LNCaP clone FGC (cell line): ENCODE data around the gene MMUT.
A peak's percentile ranks its signal among the peaks of the same experiment; 100 is the strongest.
"Not testable (repeated sequence)": the region's sequence is repeated elsewhere in the genome, so short reads cannot be mapped to it uniquely, and the experiment has no call there.

Experiments
- DNase-seq: peaks from one replicate; pipeline ENCODE4 v3.0.0-alpha.2; 2011; ENCODE audit warnings: low read depth
- H3K4me3 ChIP-seq: 2 replicates; pipeline ENCODE4 v1.5.1; 2011; ENCODE audit warnings: mild to moderate bottlenecking, low read depth, low read length, control low read depth
- CTCF ChIP-seq: IDR thresholded peaks from 2 replicates; pipeline ENCODE4 v1.5.1; 2012; ENCODE audit warnings: mild to moderate bottlenecking; ENCODE audit not compliant: control insufficient read depth, insufficient read depth; ENCODE audit errors: extremely low read depth

Gene MMUT

GRCh38 chr6:49423817-49424216 is 39.2 kb downstream of the MMUT start:
- DNase-seq: no peak
- peak; percentile 48 for TF ChIP-seq CTCF
- H3K4me3 ChIP-seq: no peak overlapping the region

DNA sequence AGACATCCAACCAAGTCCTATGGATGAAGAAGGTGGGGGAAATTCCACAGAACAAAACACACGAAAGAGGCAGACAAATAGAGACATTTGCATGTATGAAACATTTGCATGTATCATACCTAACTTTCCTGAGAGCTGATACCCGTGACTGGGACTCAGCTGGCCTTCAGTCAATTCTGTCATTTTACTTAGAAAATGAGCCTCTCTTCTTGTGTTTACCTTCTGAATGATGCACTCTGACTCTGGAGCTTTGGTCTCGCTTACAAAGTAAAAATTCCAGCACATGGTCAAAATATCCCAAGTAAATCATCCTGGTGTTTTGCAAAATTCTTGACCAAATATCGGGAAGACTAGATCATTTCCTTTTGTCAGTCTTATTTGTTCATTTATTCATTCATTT is 46.9 kb downstream of the MMUT start:
- DNase-seq: no peak
- TF ChIP-seq CTCF: no peak
- no peak overlapping the region for H3K4me3 ChIP-seq

DNA sequence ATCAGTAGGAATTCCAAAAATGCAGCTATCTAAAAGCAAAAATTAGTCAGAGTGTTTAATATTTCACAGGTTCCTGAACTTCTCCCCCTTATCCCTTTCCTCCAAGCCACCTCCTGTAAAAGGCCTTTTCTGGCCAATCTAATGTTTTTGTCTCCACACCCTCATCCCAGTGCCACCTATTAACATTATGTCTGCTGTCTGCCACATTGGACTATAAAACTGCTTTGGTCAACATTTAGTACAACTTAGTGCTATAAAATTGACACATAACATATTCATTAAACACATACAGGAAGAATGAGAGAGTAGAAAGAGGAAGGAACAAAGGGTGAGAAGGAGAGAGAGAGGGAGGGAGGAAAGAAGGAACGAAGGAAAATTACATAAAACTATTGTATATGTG is 47.7 kb downstream of the MMUT start:
- no peak for DNase-seq
- TF ChIP-seq CTCF: no peak
- no peak overlapping the region for H3K4me3 ChIP-seq

GRCh38 chr6:49410564-49410963 is 52.5 kb downstream of the MMUT start:
- TF ChIP-seq CTCF: no peak
- H3K4me3 ChIP-seq: no peak overlapping the region

DNA sequence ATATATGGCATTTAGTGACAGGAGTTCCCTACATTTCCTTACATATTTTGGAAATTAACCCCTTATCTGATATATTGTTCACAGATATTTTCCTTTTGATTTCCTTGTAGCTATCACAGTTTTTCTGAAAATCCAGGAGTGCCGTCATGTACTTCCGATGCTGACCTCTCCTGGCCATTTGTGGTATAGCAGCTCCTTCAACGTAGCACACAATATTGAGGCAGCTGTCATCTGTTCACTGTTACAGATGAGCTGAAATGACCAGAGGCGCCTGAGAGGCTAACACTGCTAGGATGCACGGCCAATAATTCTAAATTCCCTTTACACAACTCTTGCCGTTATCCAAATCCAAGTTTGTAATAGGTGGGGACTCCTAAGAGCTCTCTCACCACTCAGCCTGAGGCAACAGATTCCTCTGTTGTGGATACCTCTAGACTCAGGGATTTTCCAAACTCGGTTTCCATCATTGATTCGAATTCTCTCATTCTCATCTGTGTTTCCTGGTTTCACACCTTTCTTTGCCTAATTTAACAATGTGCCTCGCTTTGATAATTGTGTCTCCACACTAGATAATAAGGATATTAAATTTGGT is 53.0 kb downstream of the MMUT start:
- peak; percentile 86 for TF ChIP-seq CTCF
- H3K4me3 ChIP-seq: no peak overlapping the region
- DNase-seq: peak; percentile 48

More at GRCh38 chr6:49410564-49410963, 52.5 kb downstream of the MMUT start:
- no peak for DNase-seq

DNA sequence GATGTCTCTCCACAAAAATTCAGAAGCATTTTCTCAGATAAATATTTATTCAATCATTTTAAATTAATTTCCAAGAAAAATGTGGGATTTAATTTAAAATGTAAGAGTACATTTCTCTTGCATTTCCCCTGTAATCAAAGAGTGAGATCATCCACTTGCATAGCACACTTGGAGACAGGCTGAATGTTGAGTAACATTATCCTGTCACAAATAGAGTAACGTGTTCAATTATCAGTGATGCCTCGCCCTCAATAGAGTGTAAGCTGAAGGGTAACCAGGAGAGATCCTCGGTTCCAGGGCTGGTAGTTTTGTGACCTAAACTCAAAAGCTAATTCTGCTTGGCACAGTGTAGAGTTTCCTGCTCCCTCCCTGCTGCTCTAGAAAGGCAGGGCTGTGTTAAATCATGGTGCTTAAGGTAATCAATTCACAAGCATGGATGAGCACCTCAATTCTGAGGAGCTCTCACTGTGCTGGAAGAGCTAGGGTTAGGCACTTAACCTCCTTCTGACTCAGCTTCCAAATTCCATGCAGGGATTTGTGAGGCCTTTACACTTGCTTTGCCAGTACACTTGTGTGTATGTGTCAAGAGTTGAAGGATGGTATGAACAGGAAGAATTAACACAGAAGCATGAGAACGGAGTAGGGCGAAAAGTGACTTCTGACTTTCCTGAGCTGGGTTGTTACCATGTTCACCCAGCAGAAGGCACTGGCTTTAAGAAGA is 56.6 kb downstream of the MMUT start:
- no peak overlapping the region for H3K4me3 ChIP-seq
- TF ChIP-seq CTCF: no peak
- DNase-seq: no peak

DNA sequence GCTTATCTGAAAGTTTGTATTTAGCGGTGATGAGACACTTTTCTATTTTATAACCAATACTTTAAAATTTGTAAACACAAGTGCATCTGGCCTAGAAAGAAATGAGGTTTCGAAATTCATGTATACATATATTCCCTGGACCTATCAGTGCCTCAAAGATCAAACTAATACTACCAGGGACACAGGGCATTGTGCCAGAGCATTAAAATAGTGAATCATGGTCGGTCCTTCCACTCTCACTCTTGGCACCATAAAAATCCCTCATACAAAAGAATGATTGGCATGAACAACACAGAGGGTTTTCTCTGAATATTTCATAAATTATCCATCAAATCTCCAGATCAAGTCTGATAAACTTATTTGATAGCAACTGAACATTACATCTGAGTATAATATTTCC is 62.0 kb downstream of the MMUT start:
- TF ChIP-seq CTCF: no peak

GRCh38 chr6:49386667-49387508 is 76.2 kb downstream of the MMUT start:
- not testable (repeated sequence) for DNase-seq, H3K4me3 ChIP-seq

More for the DNA sequence above, 62.0 kb downstream of the MMUT start:
- no peak overlapping the region for H3K4me3 ChIP-seq
- no peak for DNase-seq
